ENCODE data around the gene CRYL1. TPM values are rescaled to one million over a fixed set of nuclear protein-coding genes. Genes with fewer than 3 reads are reported as not detected.

CRYL1 gene
- total and polyA plus RNA-seq, 9 of the 15 experiments (the other 6 are each of a cell fraction or from before 2014, with no cell fraction given): 1.0 to 6.9 (median 2.4) TPM

- POLR2A ChIA-PET: no interaction called here
- H3K4me3 ChIP-seq: no peak overlapping the region
- H3K36me3 ChIP-seq (ENCODE audit: control insufficient read depth, insufficient read depth, low read length): no peaks in the 10 kb centered on the region
- FAIRE-seq (no peak), ATAC-seq (no peak), DNase-seq (ENCODE audit: extremely low read depth in 1 of 4, low spot score in 3 of 4) (no peak)
- no peak overlapping the region for H2AFZ ChIP-seq (ENCODE audit: low read depth, low read length)
- WGBS (ENCODE audit: insufficient coverage, low coverage, missing lambda C conversion rate): 6% methylated on average over 9 of the region's 10 CpGs
- H4K20me1 ChIP-seq (replicated peaks; ENCODE audit: control insufficient read depth, insufficient read depth, low read length): no peaks in the 10 kb centered on the region
- H3K9ac ChIP-seq (ENCODE audit: insufficient read depth in 1 of 2, low read depth in 2 of 2, low read length in 2 of 2): no peak overlapping the region
- H3K9me3 ChIP-seq (replicated peaks; ENCODE audit: control insufficient read depth, insufficient read depth, low read depth, low read length): no peaks in the 10 kb centered on the region
- no peaks in the 10 kb centered on the region; a peak in 1 of 5 replicates for H3K4me1 ChIP-seq (replicated peaks in 1 of 2; ENCODE audit: control insufficient read depth in 2 of 2, insufficient read depth in 2 of 2, low read length in 2 of 2)
- H3K4me2 ChIP-seq (ENCODE audit: insufficient read depth, low read length): no peak overlapping the region
- H3K9me1 ChIP-seq (ENCODE audit: control insufficient read depth, insufficient read depth, low read length): no peaks in the 10 kb centered on the region
- no peaks in the 10 kb centered on the region for H3K79me2 ChIP-seq (ENCODE audit: control insufficient read depth, insufficient read depth, low read length)
- CTCF ChIA-PET (ENCODE audit: low intra/inter-chr PET ratio): no interaction called here
- H3K27me3 ChIP-seq (ENCODE audit: control insufficient read depth in 2 of 2, insufficient read depth in 2 of 2, low read length in 2 of 2): peaks cover 0 to 16% of the 10 kb centered on the region in 2 experiments; a peak in 2 of 5 replicates
- intact Hi-C loops (cut with micrococcal nuclease) (no loop called here), in situ Hi-C loops (cut with MboI) (no loop called here)
- H3K27ac ChIP-seq (ENCODE audit: extremely low read depth, low read depth, low read length): no peak overlapping the region
- TF ChIP-seq SRSF3 (IDR thresholded peaks at IDR 0.05; ENCODE audit: insufficient read depth, low read length) (no peak), HSF4 (CRISPR knock-in tag; IDR thresholded peaks at IDR 0.05; ENCODE audit: borderline replicate concordance) (no peak), ZC3H4 (CRISPR knock-in tag; IDR thresholded peaks at IDR 0.05; ENCODE audit: borderline replicate concordance) (no peak), MBD1 (CRISPR knock-in tag; IDR thresholded peaks at IDR 0.05) (no peak), BHLHE40 (IDR thresholded peaks at IDR 0.05; ENCODE audit: low read length) (no peak), MNT (conservative IDR thresholded peaks at IDR 0.05) (no peak), MBD2 (IDR thresholded peaks at IDR 0.05; ENCODE audit: borderline replicate concordance, low read depth) (no peak), SETDB1 (IDR thresholded peaks at IDR 0.05; ENCODE audit: low read length) (no peak)
- TF ChIP-seq, protein P1, sequence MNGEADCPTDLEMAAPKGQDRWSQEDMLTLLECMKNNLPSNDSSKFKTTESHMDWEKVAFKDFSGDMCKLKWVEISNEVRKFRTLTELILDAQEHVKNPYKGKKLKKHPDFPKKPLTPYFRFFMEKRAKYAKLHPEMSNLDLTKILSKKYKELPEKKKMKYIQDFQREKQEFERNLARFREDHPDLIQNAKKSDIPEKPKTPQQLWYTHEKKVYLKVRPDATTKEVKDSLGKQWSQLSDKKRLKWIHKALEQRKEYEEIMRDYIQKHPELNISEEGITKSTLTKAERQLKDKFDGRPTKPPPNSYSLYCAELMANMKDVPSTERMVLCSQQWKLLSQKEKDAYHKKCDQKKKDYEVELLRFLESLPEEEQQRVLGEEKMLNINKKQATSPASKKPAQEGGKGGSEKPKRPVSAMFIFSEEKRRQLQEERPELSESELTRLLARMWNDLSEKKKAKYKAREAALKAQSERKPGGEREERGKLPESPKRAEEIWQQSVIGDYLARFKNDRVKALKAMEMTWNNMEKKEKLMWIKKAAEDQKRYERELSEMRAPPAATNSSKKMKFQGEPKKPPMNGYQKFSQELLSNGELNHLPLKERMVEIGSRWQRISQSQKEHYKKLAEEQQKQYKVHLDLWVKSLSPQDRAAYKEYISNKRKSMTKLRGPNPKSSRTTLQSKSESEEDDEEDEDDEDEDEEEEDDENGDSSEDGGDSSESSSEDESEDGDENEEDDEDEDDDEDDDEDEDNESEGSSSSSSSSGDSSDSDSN (IDR thresholded peaks at IDR 0.05; ENCODE audit: borderline replicate concordance in 1 of 2, low read depth in 2 of 2, low read length in 2 of 2): no peak
- BruUV-seq (replicated peaks): no TSS peak
Observed at GRCh38 chr13:20436505-20436904, 89.2 kb downstream of the CRYL1 start.

Measured in K562 (cell line).